HepG2 (cell line): ENCODE measurements around the gene FTL. TPM values are rescaled to one million over a fixed set of nuclear protein-coding genes. Genes with fewer than 3 reads are reported as not detected.

Experiments
- ARNT ChIP-seq: fragments of 450-650 bp; IDR thresholded peaks from 2 replicates; pipeline ENCODE4 v1.6.1; 2017
- BRD4 ChIP-seq: sonication (generic); formaldehyde crosslinking; IDR thresholded peaks from 2 replicates; pipeline ENCODE4 v1.4.0; 2020; ENCODE audit warnings: missing genetic modification reagents
- DPF2 ChIP-seq: sonication (generic); formaldehyde crosslinking; IDR thresholded peaks from 2 replicates; pipeline ENCODE4 v1.4.0; 2020; ENCODE audit warnings: mild to moderate bottlenecking, low read depth, missing genetic modification reagents, borderline replicate concordance
- GLI4 ChIP-seq: sonication (generic); formaldehyde crosslinking; IDR thresholded peaks from 2 replicates; pipeline ENCODE4 v1.5.1; 2020; ENCODE audit warnings: missing genetic modification reagents, mild to moderate bottlenecking, moderate library complexity, borderline replicate concordance
- ISX ChIP-seq: sonication (generic); formaldehyde crosslinking; conservative IDR thresholded peaks from 2 replicates; pipeline ENCODE4 v1.5.0; 2020; ENCODE audit warnings: missing genetic modification reagents
- MED1 ChIP-seq: sonication (generic); formaldehyde crosslinking; IDR thresholded peaks from 2 replicates; pipeline ENCODE4 v1.4.0; 2020; ENCODE audit warnings: missing genetic modification reagents
- PPARG ChIP-seq: conservative IDR thresholded peaks from 2 replicates; pipeline ENCODE4 v1.6.1; 2016; ENCODE audit warnings: missing biosample characterization, missing genetic modification reagents
- PRMT3 ChIP-seq: sonication (generic); formaldehyde crosslinking; IDR thresholded peaks from 2 replicates; pipeline ENCODE4 v1.8.1; 2022; ENCODE audit warnings: low read depth, mild to moderate bottlenecking, moderate library complexity, missing genetic modification reagents, borderline replicate concordance
- RBM22 ChIP-seq: fragments of 200-400 bp; formaldehyde crosslinking; optimal IDR thresholded peaks from 2 replicates; pipeline ENCODE3; 2017; ENCODE audit warnings: mild to moderate bottlenecking, low read length, moderate library complexity
- REL ChIP-seq: sonication (generic); formaldehyde crosslinking; conservative IDR thresholded peaks from 2 replicates; pipeline ENCODE4 v1.8.0; 2022; ENCODE audit warnings: mild to moderate bottlenecking, missing genetic modification reagents, moderate library complexity
- RFX3 ChIP-seq: IDR thresholded peaks from 2 replicates; pipeline ENCODE4 v1.6.1; 2016; ENCODE audit warnings: missing biosample characterization, missing genetic modification reagents
- SP140L ChIP-seq: sonication (generic); formaldehyde crosslinking; IDR thresholded peaks from 2 replicates; pipeline ENCODE4 v1.4.0; 2020; ENCODE audit warnings: missing genetic modification reagents, borderline replicate concordance
- THYN1 ChIP-seq: sonication (generic); formaldehyde crosslinking; IDR thresholded peaks from 2 replicates; pipeline ENCODE4 v1.8.1; 2023; ENCODE audit warnings: low read depth, mild to moderate bottlenecking, moderate library complexity, missing genetic modification reagents, borderline replicate concordance
- YEATS4 ChIP-seq: sonication (generic); formaldehyde crosslinking; IDR thresholded peaks from 2 replicates; pipeline ENCODE4 v1.4.0; 2020; ENCODE audit warnings: missing genetic modification reagents, borderline replicate concordance
- YY1 ChIP-seq: IDR thresholded peaks from 2 replicates; pipeline ENCODE4 v1.6.1; 2011; ENCODE audit warnings: low read length, low read depth, moderate library complexity, mild to moderate bottlenecking; ENCODE audit not compliant: insufficient read depth, insufficient replicate concordance
- ZBTB26 ChIP-seq: IDR thresholded peaks from 2 replicates; pipeline ENCODE4 v1.6.1; 2016; ENCODE audit warnings: missing compliant biosample characterization, missing genetic modification reagents, borderline replicate concordance
- ZKSCAN1 ChIP-seq: fragments of 150-350 bp; IDR thresholded peaks from 2 replicates; pipeline ENCODE4 v1.6.1; 2014; ENCODE audit warnings: low read length
- ZNF101 ChIP-seq: sonication (generic); formaldehyde crosslinking; IDR thresholded peaks from 2 replicates; pipeline ENCODE4 v1.4.0; 2020; ENCODE audit warnings: mild to moderate bottlenecking, low read depth, missing genetic modification reagents, borderline replicate concordance
- ZNF232 ChIP-seq: sonication (generic); formaldehyde crosslinking; IDR thresholded peaks from 2 replicates; pipeline ENCODE4 v1.4.0; 2020; ENCODE audit warnings: missing genetic modification reagents, borderline replicate concordance
- ZNF24 ChIP-seq: fragments of 450-650 bp; IDR thresholded peaks from 2 replicates; pipeline ENCODE4 v1.6.1; 2017; ENCODE audit warnings: antibody characterized with exemption, mild to moderate bottlenecking
- ZNF253 ChIP-seq: sonication (generic); formaldehyde crosslinking; IDR thresholded peaks from 2 replicates; pipeline ENCODE4 v1.8.0; 2022; ENCODE audit warnings: mild to moderate bottlenecking, missing genetic modification reagents, borderline replicate concordance
- ZNF570 ChIP-seq: sonication (generic); formaldehyde crosslinking; IDR thresholded peaks from 2 replicates; pipeline ENCODE4 v1.4.0; 2020; ENCODE audit warnings: mild to moderate bottlenecking, missing genetic modification reagents, borderline replicate concordance
- ZNF782 ChIP-seq: sonication (generic); formaldehyde crosslinking; IDR thresholded peaks from 2 replicates; pipeline ENCODE4 v1.4.0; 2020; ENCODE audit warnings: missing genetic modification reagents, mild to moderate bottlenecking, borderline replicate concordance
- ZNF841 ChIP-seq: sonication (generic); formaldehyde crosslinking; IDR thresholded peaks from 2 replicates; pipeline ENCODE4 v1.8.1; 2023; ENCODE audit warnings: missing genetic modification reagents, borderline replicate concordance
- polyA plus RNA-seq, 8 experiments: library from polyadenylated mRNA; depleted of rRNA in 3 of 8; stranded (reverse) in 7 of 8; unstranded in 1 of 8; fragments of >200 nt; fragmentation: Illumina TruSeq in 4 of 8; extraction: Trizol in 4 of 8; gene quantifications; 2 replicates each; pipeline versions ENCODE4 v1.2.1 to v1.2.3, GENCODE V29; 2011 to 2016; ENCODE audit warnings: low read depth in 4 of 8, missing spikeins in 1 of 8, mixed read lengths in 1 of 8; ENCODE audit not compliant: insufficient read depth in 1 of 8
- total RNA-seq, 5 experiments: library from RNA; depleted of rRNA; stranded (reverse); fragments of >200 nt; fragmentation: Illumina TruSeq; extraction: Trizol; gene quantifications; 2 replicates each; pipeline ENCODE4 v1.2.3, GENCODE V29; 2016; ENCODE audit warnings: low read depth in 1 of 5
- TF ChIP-seq, protein P1 (sequence below): sonication (generic); formaldehyde crosslinking; IDR thresholded peaks from 2 replicates; pipeline ENCODE4 v1.5.1; 2020; ENCODE audit warnings: mild to moderate bottlenecking, missing genetic modification reagents, borderline replicate concordance
- TF ChIP-seq, protein P2 (sequence below): sonication (generic); formaldehyde crosslinking; IDR thresholded peaks from 2 replicates; pipeline ENCODE4 v1.4.0; 2020; ENCODE audit warnings: missing genetic modification reagents, low read depth, mild to moderate bottlenecking, borderline replicate concordance

The FTL gene
- total and polyA plus RNA-seq, 2 of the 13 experiments (the other 11 are each of a cell fraction or from before 2014, with no cell fraction given) = 2,721 to 8,800 TPM

DNA sequence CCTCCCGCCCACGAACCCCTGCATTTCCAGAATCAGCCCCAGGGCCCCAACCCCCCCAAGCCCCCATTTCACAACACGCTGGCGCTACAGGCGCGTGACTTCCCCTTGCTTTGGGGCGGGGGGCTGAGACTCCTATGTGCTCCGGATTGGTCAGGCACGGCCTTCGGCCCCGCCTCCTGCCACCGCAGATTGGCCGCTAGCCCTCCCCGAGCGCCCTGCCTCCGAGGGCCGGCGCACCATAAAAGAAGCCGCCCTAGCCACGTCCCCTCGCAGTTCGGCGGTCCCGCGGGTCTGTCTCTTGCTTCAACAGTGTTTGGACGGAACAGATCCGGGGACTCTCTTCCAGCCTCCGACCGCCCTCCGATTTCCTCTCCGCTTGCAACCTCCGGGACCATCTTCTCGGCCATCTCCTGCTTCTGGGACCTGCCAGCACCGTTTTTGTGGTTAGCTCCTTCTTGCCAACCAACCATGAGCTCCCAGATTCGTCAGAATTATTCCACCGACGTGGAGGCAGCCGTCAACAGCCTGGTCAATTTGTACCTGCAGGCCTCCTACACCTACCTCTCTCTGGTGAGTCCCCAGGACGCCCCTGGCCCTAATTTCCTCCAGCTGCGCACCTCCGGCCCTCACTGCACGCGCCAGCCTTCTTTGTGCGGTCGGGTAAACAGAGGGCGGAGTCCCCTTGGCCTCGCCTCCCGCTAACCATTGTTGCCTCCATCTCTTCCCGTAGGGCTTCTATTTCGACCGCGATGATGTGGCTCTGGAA, at the start of gene FTL (continued):
- TF ChIP-seq PRMT3 (peak; percentile 90), ZNF782 (CRISPR knock-in tag) (no peak), ZBTB26 (CRISPR knock-in tag) (peak; percentile 75; the same call in 1 of the 2 replicates), DPF2 (CRISPR knock-in tag) (no peak), SP140L (CRISPR knock-in tag) (no peak), RBM22 (peak; percentile 96), ZNF570 (CRISPR knock-in tag) (no peak), REL (CRISPR knock-in tag) (peak; percentile 64; the same call in 1 of the 2 replicates), ZNF253 (CRISPR knock-in tag) (peak; percentile 87; the same call in 1 of the 2 replicates), ZNF24 (no peak), ISX (CRISPR knock-in tag) (peak; percentile 89; the same call in 1 of the 2 replicates), GLI4 (CRISPR knock-in tag) (peak; percentile 40; the same call in 1 of the 2 replicates), ZKSCAN1 (peak; percentile 53; the same call in 1 of the 2 replicates), BRD4 (CRISPR knock-in tag) (0 out of 2 replicates have a peak, but pooled peaks have one; percentile 78), ZNF841 (CRISPR knock-in tag) (no peak), MED1 (CRISPR knock-in tag) (peak; percentile 92), THYN1 (CRISPR knock-in tag) (no peak), YY1 (peak; percentile 62), RFX3 (CRISPR knock-in tag) (no peak), YEATS4 (CRISPR knock-in tag) (peak; percentile 71; the same call in 1 of the 2 replicates), ZNF101 (no peak), PPARG (CRISPR knock-in tag) (peak; percentile 40; the same call in 1 of the 2 replicates), ZNF232 (CRISPR knock-in tag) (peak; percentile 82; the same call in 1 of the 2 replicates), ARNT (no peak)
- TF ChIP-seq, protein P1, sequence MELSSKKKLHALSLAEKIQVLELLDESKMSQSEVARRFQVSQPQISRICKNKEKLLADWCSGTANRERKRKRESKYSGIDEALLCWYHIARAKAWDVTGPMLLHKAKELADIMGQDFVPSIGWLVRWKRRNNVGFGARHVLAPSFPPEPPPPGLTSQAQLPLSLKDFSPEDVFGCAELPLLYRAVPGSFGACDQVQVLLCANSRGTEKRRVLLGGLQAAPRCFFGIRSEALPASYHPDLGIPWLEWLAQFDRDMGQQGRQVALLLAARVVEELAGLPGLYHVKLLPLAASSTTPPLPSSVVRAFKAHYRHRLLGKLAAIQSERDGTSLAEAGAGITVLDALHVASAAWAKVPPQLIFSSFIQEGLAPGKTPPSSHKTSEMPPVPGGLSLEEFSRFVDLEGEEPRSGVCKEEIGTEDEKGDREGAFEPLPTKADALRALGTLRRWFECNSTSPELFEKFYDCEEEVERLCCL (CRISPR knock-in tag) = no peak
- TF ChIP-seq, protein P2, sequence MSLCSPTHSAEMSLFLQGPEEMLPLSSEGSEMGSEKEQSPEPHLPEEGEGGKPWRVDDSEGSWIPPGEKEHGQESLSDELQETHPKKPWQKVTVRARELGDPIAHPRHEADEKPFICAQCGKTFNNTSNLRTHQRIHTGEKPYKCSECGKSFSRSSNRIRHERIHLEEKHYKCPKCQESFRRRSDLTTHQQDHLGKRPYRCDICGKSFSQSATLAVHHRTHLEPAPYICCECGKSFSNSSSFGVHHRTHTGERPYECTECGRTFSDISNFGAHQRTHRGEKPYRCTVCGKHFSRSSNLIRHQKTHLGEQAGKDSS (CRISPR knock-in tag) = peak; percentile 50; the same call in 1 of the 2 replicates
